Peyer's patch (tissue), 4 donors: ENCODE measurements around the gene ODF2L. TPM values are rescaled to one million over a fixed set of nuclear protein-coding genes. Genes with fewer than 3 reads are reported as not detected.

Experiments used
- DNase-seq, 3 donors: peaks; one replicate each; pipeline ENCODE4 v3.0.0-alpha.2; 2017 to 2019
- H3K27ac ChIP-seq, 4 donors: fragments of 200-600 bp; sonication (generic); one replicate each; pipeline ENCODE4 v1.5.1; 2016 to 2019
- H3K27me3 ChIP-seq, 2 donors: fragments of 200-600 bp; sonication (generic); one replicate each; pipeline ENCODE4 v1.5.1; 2019
- H3K36me3 ChIP-seq, 3 donors: fragments of 200-600 bp; sonication (generic); one replicate each; pipeline ENCODE4 v1.5.1; 2016 to 2019
- H3K4me1 ChIP-seq, 4 donors: fragments of 200-600 bp; sonication (generic); one replicate each; pipeline ENCODE4 v1.5.1; 2016 to 2019
- H3K4me3 ChIP-seq, 4 donors: fragments of 200-600 bp; sonication (generic); 1 replicate in 3 of 4; 2 replicates in 1 of 4; pipeline ENCODE4 v1.5.1; 2016 to 2019; ENCODE audit warnings: mild to moderate bottlenecking in 1 of 4
- H3K9me3 ChIP-seq, 4 donors: fragments of 200-600 bp; sonication (generic); one replicate each; pipeline ENCODE4 v1.5.1; 2016 to 2019; ENCODE audit warnings: mild to moderate bottlenecking in 1 of 4
- POLR2A ChIP-seq, 2 donors: fragments of 450-650 bp; IDR thresholded peaks; one replicate each; pipeline ENCODE4 v1.5.1; 2017; ENCODE audit warnings: antibody characterized with exemption in 2 of 2, mild to moderate bottlenecking in 2 of 2, moderate library complexity in 2 of 2
- small RNA-seq, 2 donors: library from RNA; depleted of rRNA; stranded (forward); fragments of <200 nt; gene quantifications; one replicate each; pipeline ENCODE3, GENCODE V24; 2016
- total RNA-seq, 4 donors: library from RNA; depleted of rRNA; stranded (reverse); fragments of >200 nt; gene quantifications; one replicate each; pipeline ENCODE4 v1.1.0, GENCODE V29; 2016
- TF ChIP-seq, protein P1 (sequence below), 6 experiments: fragments of 450-650 bp in 4 of 6; fragments of 200-600 bp in 2 of 6; sonication (generic) in 1 of 6; IDR thresholded peaks; one replicate each; pipeline ENCODE4 v1.5.1; 2017 to 2019; ENCODE audit warnings: antibody characterized with exemption in 6 of 6, mild to moderate bottlenecking in 3 of 6, moderate library complexity in 1 of 6

Gene ODF2L
- total RNA-seq, 4 donors from 2014 or later = 29.8 to 225 (median 46.5) TPM

DNA sequence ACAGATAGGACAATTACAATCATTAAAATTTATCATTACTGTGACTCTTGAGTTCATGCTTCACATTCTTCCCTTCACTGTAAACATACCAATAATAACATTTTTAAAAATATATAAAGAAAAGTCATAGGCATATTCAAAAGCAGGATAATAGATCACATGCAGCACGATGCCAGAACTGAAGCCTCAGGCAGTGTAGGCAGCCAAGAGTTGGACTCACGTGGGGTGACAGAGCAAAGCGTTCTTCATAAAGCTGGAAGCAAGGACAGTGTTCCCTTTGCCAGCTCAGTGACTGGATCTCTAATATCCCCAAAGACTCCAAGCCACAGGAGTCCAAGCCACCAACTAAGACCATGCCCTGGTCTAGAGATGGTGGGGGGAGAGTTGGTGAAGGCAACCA lies 77.7 kb downstream of the ODF2L start:
- Histone ChIP-seq H3K4me1 (no peaks in the 10 kb centered on the region), H3K9me3 (no peaks in the 10 kb centered on the region), H3K27ac (no peak overlapping the region), H3K27me3 (no peaks in the 10 kb centered on the region), H3K36me3 (no peaks in the 10 kb centered on the region), H3K4me3 (no peak overlapping the region)
- TF ChIP-seq, protein P1, sequence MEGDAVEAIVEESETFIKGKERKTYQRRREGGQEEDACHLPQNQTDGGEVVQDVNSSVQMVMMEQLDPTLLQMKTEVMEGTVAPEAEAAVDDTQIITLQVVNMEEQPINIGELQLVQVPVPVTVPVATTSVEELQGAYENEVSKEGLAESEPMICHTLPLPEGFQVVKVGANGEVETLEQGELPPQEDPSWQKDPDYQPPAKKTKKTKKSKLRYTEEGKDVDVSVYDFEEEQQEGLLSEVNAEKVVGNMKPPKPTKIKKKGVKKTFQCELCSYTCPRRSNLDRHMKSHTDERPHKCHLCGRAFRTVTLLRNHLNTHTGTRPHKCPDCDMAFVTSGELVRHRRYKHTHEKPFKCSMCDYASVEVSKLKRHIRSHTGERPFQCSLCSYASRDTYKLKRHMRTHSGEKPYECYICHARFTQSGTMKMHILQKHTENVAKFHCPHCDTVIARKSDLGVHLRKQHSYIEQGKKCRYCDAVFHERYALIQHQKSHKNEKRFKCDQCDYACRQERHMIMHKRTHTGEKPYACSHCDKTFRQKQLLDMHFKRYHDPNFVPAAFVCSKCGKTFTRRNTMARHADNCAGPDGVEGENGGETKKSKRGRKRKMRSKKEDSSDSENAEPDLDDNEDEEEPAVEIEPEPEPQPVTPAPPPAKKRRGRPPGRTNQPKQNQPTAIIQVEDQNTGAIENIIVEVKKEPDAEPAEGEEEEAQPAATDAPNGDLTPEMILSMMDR (IDR thresholded peaks at IDR 0.05) = no peak
- TF ChIP-seq POLR2A (IDR thresholded peaks at IDR 0.05) = no peak
- DNase-seq = no peak

DNA sequence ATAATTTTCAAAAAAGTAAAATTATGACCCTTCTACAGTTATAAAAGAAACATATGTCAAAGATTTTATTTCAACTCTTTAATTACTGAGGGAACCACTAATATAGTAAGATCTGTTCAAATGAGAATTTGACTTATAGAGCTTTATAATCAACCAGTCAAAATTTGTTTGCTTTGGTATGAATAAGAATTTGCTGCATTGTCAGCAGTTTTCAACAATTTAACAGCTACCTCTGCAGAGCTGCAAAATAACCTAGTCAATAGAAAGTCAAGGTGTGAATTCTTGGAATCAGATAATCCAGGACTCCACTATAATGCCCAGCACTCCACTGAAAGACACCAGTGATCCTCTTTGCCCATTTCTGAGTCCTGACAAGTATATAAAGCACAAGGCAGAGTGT lies 78.2 kb downstream of the ODF2L start:
- no peaks in the 10 kb centered on the region for H3K9me3 ChIP-seq
- no peak overlapping the region for H3K27ac ChIP-seq
- H3K36me3 ChIP-seq = no peaks in the 10 kb centered on the region
- H3K4me1 ChIP-seq = no peaks in the 10 kb centered on the region
- H3K4me3 ChIP-seq = no peak overlapping the region
- no peak for TF ChIP-seq POLR2A (IDR thresholded peaks at IDR 0.05)
- TF ChIP-seq, protein P1 (IDR thresholded peaks at IDR 0.05) = no peak
- no peak for DNase-seq
- no peaks in the 10 kb centered on the region for H3K27me3 ChIP-seq

DNA sequence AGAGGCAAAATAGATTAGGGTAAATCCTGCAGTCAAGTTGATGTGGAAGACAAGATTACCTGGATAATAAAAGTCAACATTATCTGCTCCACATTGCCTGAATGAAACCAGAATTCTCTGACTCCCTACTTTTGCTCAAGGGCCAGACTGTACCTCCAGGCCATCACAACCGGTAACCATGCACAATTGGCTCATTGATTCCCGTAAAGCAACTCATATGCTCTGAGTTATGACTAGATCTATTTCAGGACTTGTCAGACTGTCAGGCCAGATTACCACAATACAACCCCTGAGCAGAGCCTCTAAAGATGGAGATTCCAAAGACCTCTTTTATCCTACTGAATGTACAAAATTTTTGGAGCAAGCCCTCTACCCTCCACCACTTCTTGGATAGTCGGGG lies 90.4 kb downstream of the ODF2L start:
- Histone ChIP-seq H3K27me3 (no peaks in the 10 kb centered on the region), H3K9me3 (no peaks in the 10 kb centered on the region), H3K36me3 (no peaks in the 10 kb centered on the region), H3K4me1 (no peaks in the 10 kb centered on the region), H3K27ac (no peak overlapping the region), H3K4me3 (no peak overlapping the region)
- TF ChIP-seq, protein P1 (IDR thresholded peaks at IDR 0.05) = no peak
- no peak for TF ChIP-seq POLR2A (IDR thresholded peaks at IDR 0.05)
- no peak for DNase-seq

DNA sequence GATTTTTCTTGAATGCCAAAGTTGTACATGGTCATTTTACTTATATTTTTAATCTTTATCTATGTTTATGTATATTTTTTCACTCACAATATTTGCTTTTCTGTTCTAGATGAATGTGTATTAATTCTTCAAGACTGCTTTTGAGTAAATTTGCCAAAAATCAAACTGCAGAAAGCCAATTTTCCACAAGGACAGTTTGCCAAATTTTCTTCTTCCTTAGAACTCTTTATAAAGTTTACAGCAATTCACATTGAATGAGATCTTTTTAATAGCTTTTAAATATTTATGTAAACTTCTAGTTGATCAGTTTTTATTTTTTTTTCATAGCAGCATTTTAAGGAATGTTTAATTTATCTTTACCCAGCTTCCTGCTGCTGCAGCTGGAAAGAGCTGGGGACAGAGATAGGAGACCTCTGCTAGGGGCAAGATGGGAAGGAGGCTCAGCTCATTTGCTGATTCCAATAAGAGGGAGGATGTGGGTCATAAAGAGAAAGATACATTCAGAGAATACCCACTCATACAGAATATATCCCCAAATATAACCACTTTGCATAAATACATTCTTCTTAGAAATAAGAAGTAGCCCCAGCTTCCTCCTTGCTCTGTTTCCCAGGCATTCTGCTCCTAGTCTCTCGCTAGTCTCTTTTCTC lies 93.0 kb downstream of the ODF2L start:
- Histone ChIP-seq H3K9me3 (no peaks in the 10 kb centered on the region), H3K4me1 (no peaks in the 10 kb centered on the region), H3K27me3 (no peaks in the 10 kb centered on the region), H3K36me3 (no peaks in the 10 kb centered on the region), H3K4me3 (no peak overlapping the region), H3K27ac (no peak overlapping the region)
- DNase-seq = no peak
- TF ChIP-seq POLR2A (IDR thresholded peaks at IDR 0.05) = no peak
- TF ChIP-seq, protein P1 (IDR thresholded peaks at IDR 0.05) = no peak

Small RNAs within 50 kb of the gene (small RNA-seq; reads per million reads assigned to genes)
- gene MIR7856 = 0 reads per million in 2 donors

Other genes starting within 250 kb of the ODF2L start
- gene COL24A1, start 239.6 kb downstream of the ODF2L start, total RNA-seq = 1 to 10 TPM in 1 of 4 donors, under 1 TPM in 3; 0.18 to 3.3 (median 0.34) TPM
- gene CLCA2, start 27.8 kb upstream of the ODF2L start, total RNA-seq = 1 to 10 TPM in 2 of 4 donors, not detected in 2; 1.2 to 5.0 TPM
- 100 to 1,000 TPM in 3 of 4 donors, 10 to 100 TPM in 1; 87.5 to 841 (median 195) TPM for gene CLCA1, start 72.6 kb upstream of the ODF2L start, total RNA-seq
- 100 to 1,000 TPM in 1 of 4 donors, 10 to 100 TPM in 2, not detected in 1; 10.3 to 113 (median 14.1) TPM for gene CLCA4, start 150.8 kb upstream of the ODF2L start, total RNA-seq